CD4-positive, alpha-beta T cell treated with Interleukin-1 beta for 1 hour (primary cell): ENCODE measurements around the gene IL17B.

ENCODE experiments used
- DNase-seq, 2 donors: peaks; one replicate each; pipeline ENCODE4 v3.0.0-alpha.2; 2020 to 2022

Gene IL17B

DNA sequence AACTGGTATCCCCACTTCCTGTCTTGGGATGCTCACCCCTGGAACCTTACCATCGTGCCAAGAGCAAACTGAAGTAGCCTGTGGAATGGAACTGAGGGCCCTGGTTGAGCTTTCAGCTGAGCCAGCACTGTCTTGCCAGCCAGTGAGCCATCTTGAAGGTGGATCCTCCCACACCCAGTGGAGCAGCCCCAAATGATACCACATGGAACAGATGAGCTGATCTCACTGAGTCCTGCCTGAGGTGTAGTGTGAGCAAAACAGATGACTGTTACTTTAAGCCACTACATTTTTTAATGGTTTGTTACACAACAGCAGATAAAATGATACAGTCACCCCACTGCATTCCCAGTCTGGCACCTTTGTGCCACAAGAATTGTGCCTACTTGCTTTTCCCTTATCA, 23.4 kb downstream of the IL17B start:
- no peak for DNase-seq

DNA sequence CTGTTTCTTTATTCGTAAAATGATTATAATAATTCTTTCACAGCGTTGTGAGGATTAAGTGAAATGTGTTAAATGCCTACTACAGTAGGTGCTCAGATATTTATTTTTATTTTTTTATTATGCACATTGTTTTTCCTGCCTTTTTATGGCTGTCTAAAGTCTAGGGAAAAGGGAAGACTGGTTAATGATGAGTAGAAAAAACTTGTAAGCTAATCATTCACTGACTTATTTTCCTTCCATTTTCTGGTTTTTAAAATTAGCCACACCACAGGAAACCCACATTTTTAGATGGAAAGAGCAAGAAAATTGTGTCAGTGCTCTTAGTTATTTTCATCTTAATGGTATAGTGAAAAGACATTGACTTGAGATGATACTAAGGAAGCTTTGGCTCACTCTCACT, 25.2 kb downstream of the IL17B start:
- no peak for DNase-seq

DNA sequence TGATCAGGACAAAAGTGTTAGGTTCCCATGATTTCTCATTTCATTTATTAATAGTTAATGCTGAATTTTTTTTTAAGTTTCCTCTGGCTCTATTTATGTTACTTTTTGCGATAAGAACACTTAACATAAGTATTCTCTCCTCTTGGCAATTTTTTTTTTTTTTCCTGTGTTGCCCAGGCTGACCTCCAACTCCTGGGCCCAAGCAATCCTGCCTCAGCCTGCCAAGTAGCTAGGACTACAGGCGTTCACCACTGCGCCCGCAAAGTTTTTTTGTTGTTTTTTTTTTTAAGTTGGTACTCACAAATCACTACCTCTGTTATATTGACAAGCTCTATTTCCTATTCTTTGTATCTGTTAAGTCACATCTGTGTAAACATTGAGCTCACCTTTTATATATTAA, 26.9 kb downstream of the IL17B start:
- DNase-seq: no peak

DNA sequence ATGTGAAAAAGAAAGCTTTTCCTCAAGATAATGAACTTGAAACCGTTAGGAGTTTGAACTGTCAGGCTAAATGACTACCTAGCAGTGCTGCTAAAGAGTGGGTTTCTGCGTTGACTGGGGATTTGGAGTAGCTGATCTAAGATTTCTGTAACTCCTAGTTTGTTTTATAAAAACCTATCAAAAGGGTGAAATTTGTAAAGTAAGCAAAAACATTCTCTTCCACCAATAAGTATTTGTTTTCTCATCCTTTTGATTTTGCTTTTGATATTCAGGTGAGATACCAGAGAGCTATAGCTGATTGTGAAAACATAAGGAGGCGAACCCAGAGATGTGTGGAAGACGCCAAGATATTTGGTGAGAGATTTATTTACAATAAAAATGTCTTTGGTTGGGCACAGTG, 29.7 kb downstream of the IL17B start:
- no peak for DNase-seq

DNA sequence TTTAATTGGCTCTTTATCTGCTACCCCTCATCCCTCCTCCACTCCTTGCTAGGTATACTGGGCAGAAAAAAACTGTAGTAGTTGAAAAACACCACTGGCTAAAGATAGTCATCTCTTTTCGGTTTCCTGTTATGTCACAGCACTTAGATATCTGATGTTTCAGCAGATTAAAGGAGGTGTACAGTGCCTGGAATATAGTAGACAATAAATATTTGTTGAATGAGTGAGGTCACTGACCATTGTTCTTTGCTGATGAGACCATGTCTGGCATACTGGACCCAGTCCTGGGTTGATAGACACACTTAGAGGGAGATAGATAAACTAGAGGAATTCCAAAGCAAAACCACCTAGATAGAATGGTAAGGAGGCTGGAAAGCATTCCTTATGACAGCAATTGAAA, 30.6 kb downstream of the IL17B start:
- DNase-seq: peak in 1 of 2 donors; percentile 75

DNA sequence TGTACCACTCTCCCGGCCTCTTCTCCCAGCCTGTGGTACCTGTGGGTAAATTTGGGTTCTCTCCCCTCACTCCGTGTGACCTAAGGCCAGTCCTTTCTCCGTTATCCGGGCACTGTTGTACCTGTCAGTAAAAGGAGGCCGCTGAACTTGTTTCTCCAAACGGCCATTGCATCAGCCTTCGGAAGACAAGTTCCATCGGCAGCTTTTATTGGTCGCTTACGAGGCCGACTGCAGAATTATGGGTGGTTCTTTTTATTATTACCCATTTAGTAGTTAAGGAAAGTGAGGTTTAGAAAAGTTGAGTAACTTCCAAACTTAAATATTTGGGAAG, 33.2 kb downstream of the IL17B start:
- peak in 1 of 2 donors; percentile 15 for DNase-seq

DNA sequence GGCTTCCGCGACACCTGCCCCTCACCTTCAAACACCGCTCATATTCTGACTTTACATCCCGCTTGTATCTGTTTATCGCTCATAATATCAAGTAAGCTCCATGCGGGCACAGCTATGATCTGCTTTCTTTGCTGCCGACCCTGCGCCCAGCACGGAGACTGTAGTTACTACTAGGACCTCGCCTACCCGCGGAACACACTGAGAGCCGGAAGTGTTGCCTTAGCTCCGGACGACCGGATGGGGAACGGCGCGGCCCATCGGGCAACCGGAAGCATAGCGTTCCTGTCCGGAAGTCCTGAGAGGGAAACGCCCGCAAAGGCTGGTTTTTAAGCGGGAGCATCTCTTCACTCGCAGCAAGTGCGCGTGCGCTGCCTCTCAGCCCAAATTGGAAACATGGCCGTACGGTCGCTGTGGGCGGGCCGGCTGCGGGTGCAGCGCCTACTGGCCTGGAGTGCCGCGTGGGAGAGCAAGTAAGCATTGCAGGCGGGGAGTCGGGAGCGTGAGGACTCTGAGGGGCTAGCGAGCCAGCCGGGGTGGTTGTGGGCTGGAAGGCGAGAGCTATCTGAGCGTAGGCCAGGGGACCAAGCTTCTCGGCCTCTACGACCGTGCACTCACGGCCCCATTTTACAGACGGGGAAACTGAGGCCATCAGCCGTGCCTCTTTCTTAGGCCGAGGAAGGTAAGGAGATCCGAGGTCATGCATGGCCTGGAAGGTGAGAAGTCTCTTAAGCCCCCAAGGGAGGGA, 33.8 kb downstream of the IL17B start, which contains the start of gene GRPEL2:
GRPEL2 (plus strand) TSS at position 353 of the 745 bp plus-strand sequence; CDS start at position 394, 41 bp downstream.
- peak; percentile 90 to 91 for DNase-seq

DNA sequence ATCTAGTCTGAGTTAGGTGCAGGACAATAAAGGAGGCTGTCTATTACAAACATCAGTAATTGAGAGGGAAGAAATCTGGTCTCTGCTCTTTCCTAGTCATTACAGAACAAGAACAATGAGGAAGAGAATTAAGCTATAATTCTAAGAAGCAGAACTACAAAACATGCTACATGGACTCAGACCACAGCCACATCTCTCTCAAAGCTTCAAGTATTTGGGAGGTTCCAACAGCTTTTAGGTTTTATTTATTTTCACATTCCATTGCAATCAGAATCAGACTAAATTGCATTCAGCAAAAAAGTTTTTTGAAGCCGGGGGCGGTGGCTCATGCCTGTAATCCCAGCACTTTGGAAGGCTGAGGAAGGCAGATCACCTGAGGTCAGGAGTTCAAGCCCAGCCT, 34.9 kb downstream of the IL17B start:
- DNase-seq: no peak

DNA sequence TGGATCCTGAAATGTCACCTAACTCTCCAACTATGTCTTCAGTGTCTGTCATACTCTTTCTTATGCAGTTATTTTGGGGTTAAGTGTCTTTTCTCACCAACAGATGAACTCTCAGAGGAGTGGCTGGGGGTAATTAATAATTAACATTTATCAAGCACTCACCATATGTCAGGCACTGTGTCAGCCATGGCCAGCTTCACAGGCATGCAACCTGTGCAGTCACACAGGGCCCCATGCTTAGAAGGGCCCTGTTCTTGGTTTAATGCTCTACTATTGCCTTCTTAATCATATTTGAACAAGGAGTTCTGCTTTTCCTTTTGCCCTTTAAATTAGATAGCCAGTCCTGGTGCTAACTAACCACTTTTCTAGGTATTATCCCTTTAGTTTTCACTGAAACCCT, 37.2 kb downstream of the IL17B start:
- DNase-seq: no peak

DNA sequence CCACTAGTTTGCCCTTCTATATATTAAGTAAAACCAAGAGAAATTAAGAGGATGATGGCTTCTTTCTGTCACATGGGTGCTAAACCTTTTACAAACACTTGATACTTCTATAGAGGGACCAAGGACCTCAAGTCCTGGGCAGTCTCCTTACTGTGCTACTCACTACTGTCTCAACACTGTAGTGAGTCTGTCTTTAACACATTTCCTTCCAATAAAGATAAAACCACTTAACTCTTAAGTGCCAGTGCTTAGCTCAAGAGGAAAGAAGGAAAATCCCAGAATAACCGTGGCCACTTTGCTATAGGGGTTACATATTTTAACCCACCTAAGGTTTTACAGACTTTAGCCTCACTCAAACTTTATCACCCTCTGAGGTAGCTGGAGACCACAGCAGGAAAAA, 38.2 kb downstream of the IL17B start:
- DNase-seq: no peak

DNA sequence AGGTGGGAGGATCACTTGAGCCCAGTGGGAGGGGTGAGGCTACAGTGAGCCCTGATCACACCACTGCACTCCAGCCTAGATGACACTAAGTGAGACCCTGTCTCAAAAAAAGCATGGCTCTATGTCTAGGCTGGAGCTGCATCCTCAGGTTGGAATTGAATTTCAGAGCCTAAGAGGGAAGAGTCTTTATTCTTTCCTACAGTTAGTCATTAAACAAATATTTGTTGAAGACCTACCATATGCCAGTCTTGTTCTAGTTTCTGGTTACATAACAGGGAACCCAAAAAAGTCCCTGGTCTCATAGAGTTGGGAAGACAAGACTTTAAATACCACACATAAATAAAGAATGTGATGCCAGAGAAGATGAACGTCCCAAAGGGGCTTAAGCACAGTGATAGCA, 40.7 kb downstream of the IL17B start:
- no peak for DNase-seq

DNA sequence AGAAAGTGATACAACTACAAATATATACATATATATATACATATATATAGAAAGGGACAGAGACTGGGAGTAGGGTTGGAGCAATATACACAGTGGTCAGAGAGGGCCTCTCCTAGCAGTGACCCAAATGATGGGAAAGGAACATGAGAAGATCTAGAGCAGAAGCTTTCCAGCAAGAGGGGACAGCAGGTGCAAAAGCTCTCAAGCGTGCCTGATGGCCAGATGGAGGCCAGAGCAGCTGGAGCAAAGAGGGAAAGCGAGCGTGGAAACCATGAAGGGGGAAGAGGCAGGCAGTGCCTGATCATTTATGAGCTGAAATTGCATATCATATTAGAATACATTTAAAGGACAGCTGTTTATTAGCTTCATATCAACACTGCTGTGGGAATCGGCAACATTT, 41.4 kb downstream of the IL17B start:
- no peak for DNase-seq

DNA sequence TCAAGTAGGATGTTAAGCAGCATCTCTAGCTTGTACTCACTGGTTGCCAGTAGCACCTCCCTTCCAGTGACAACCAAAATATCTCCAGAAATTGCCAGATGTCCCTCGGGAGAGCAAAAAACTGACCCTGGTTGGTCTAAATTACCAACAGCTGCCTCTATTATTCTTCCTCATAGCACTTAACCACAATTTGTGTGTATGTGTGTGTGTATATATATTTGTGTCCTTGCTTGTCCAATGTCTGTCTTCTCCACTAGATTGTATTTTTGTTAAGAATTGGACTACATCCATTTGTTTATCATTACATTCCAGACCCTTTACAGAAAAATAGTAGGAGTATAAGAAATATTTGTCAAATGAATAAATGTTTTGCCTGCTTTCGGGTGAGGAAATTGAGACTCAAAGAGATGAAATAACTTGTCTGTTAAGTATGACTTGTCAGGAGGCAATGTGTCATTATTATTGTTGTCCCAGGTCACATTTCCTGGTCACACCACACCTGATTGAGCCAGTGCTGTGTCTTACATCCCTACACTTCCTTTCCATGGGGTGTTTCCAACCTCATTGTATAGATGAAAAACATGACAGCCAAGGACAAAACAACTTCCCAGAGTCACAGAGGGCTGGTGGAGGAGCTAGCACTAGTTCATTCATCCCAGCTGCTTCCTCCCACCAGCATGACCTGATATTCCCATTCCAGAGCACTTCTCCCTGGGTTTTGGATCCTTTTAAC, 45.2 kb downstream of the IL17B start:
- no peak for DNase-seq

DNA sequence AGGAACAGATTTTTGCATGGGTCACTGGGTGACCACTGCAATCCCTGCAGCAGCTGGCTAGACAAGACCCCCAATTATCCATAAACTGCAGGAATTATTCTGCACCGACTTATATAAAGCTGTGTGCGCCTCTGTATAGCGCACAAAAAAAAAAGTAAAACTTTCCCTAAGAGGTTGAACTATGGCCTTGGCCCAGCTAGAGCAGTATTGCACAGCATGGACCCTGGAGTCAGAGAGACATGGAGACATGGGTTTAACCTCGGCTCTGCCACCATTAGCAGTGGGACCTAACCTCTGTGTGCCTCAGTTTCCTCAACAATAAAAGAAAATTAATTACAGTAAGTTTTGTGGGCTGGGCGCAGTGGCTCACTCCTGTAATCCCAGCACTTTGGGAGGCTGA, 50.9 kb downstream of the IL17B start:
- DNase-seq: no peak

DNA sequence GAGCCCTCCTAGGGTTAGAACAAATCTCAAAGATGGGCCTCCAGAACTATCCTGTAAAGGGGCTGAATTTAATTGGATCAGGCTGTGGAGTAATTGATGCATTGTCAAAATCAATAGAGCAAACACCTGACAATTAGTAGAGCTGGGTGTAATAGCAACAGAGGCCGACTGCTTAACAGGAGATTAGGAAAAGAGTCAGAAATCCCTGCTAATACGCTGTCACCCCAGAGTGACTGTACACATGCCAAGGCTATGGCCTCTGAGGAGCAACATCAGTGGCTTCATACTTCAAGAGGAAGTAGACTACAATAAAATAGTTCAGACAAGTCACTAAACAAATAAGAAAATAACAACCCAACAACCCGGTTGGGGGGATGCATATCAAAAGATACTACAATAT, 52.5 kb downstream of the IL17B start:
- DNase-seq: no peak

DNA sequence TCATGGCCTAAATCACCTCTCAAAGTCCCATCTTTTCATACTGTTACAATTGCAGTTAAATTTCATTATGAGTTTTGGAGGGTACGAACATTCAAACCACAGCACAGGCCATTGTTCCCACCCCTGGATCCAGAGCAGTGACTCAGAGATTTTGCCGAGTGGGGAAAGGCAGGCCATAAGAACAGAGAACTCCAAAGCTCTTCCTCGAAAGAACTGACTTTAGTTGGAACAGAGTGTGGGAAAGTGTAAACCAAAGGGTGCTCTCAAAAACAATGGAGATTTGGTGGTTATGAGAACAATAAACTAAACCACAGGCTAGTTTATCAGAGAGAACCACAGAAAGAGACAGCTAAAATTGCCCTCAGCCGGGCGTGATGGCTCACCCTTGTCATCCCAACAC, 53.2 kb downstream of the IL17B start:
- DNase-seq: no peak

DNA sequence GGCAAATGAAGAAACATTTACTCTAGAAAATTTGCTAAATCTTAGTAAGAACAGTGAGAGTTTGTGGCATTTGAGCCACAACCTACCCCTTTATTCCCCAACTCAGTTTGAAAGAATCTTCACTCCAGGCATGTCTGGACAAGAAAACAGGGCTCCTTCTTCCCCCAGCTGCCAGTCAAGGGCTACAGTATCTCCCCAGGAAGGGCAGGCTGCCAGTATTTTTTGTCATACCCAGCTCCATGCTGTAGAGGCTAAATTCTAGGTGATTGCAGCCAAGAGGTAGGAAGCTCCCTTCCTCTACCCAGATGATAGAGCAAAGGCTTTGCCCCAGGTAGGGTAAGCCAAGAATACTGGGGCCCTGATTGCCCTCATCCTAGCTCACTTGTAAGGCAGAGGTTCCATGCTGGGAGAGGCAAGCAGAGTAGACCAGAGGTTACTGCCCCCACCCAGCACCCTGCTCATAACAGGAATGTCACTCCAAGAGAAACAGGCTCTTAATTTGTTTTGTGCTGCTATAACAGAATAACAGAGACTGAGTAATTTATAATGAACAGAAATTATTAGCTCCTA, 53.8 kb downstream of the IL17B start:
- no peak for DNase-seq

DNA sequence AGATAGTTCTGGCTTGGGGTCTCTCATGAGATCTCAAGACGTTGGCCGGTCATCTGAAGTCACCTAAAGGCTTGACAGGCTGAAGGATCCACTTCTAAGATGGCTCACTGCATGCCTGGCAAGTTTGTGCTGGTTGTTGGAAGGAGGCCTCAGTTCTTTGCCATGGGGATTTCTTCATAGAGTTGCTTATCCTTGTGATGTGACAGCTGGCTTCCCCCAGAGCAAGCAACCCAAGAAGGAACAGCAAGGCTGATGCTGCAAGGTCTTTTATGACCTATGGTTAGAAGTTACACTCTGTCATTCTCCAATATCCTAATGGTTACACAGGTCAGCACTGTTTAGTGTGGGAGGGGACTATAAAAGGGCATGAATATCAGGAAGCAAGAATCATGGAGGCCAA, 54.5 kb downstream of the IL17B start:
- no peak for DNase-seq
